GM23338 (cell line): ENCODE measurements around the gene LIME1. TPM values are rescaled to one million over a fixed set of nuclear protein-coding genes. Genes with fewer than 3 reads are reported as not detected.

ENCODE experiments used
- ATAC-seq: fragments of 200-7000 bp; cut with Tn5 transposase; 3 replicates; pipeline ENCODE4 v1.9.1; 2020
- DNase-seq: peaks from one replicate; pipeline ENCODE4 v3.0.0-alpha.2; 2015; ENCODE audit warnings: low spot score
- H2AFZ ChIP-seq: fragments of 200-600 bp; sonication (generic); 2 replicates; pipeline ENCODE4 v1.8.0; 2016; ENCODE audit warnings: antibody characterized with exemption, mild to moderate bottlenecking, moderate library complexity
- H3F3A ChIP-seq: fragments of 200-600 bp; sonication (generic); replicated peaks from 2 replicates; pipeline ENCODE4 v1.8.0; 2017; ENCODE audit warnings: antibody characterized with exemption, mixed run types, low read depth
- H3K27ac ChIP-seq: fragments of 200-600 bp; sonication (generic); 2 replicates; pipeline ENCODE4 v1.6.1; 2016; ENCODE audit warnings: low read depth
- H3K27me3 ChIP-seq: fragments of 200-600 bp; sonication (generic); 2 replicates; pipeline ENCODE4 v1.8.0; 2016; ENCODE audit warnings: mild to moderate bottlenecking, mixed run types, moderate library complexity; ENCODE audit not compliant: insufficient read depth
- H3K36me3 ChIP-seq: fragments of 200-600 bp; sonication (generic); 2 replicates; pipeline ENCODE4 v1.8.0; 2016; ENCODE audit warnings: mild to moderate bottlenecking; ENCODE audit not compliant: insufficient read depth
- H3K4me1 ChIP-seq: fragments of 200-600 bp; sonication (generic); 2 replicates; pipeline ENCODE4 v1.8.0; 2016; ENCODE audit warnings: mild to moderate bottlenecking, moderate library complexity; ENCODE audit not compliant: insufficient read depth
- H3K4me2 ChIP-seq: fragments of 200-600 bp; sonication (generic); 2 replicates; pipeline ENCODE4 v1.7.1; 2017; ENCODE audit warnings: mixed run types
- H3K4me3 ChIP-seq: fragments of 200-600 bp; sonication (generic); 2 replicates; pipeline ENCODE4 v1.6.1; 2016; ENCODE audit warnings: mixed run types
- H3K79me2 ChIP-seq: fragments of 200-600 bp; sonication (generic); replicated peaks from 2 replicates; pipeline ENCODE4 v1.8.0; 2017; ENCODE audit warnings: mild to moderate bottlenecking; ENCODE audit not compliant: insufficient read depth
- H3K9me2 ChIP-seq: fragments of 200-600 bp; sonication (generic); 2 replicates; pipeline ENCODE4 v1.8.0; 2017; ENCODE audit not compliant: insufficient read depth
- H4K20me1 ChIP-seq: fragments of 200-600 bp; sonication (generic); replicated peaks from 2 replicates; pipeline ENCODE4 v1.8.0; 2017; ENCODE audit warnings: mild to moderate bottlenecking; ENCODE audit not compliant: insufficient read depth
- H3K27ac Mint-ChIP-seq: 2 replicates; pipeline ENCODE4 v1.8.0; 2020; ENCODE audit warnings: inconsistent platforms, mild to moderate bottlenecking, moderate library complexity, mixed read lengths
- H3K27me3 Mint-ChIP-seq: 3 replicates; pipeline ENCODE4 v1.8.0; 2022; ENCODE audit warnings: low read depth, mild to moderate bottlenecking, moderate library complexity, mixed read lengths, inconsistent platforms; ENCODE audit not compliant: insufficient read depth, poor library complexity
- H3K36me3 Mint-ChIP-seq: 3 replicates; pipeline ENCODE4 v1.8.0; 2021; ENCODE audit warnings: low read depth, mild to moderate bottlenecking, inconsistent platforms, moderate library complexity, mixed read lengths
- H3K4me1 Mint-ChIP-seq: 3 replicates; pipeline ENCODE4 v1.8.0; 2020; ENCODE audit warnings: mild to moderate bottlenecking, inconsistent platforms, mixed read lengths
- H3K4me3 Mint-ChIP-seq: 3 replicates; pipeline ENCODE4 v1.8.0; 2021; ENCODE audit warnings: moderate library complexity, mild to moderate bottlenecking, inconsistent platforms, mixed read lengths
- H3K9me3 Mint-ChIP-seq: 3 replicates; pipeline ENCODE4 v1.8.0; 2020; ENCODE audit warnings: moderate library complexity, mild to moderate bottlenecking, inconsistent platforms, mixed read lengths
- CREB1 ChIP-seq: fragments of 250-450 bp; sonication (Bioruptor Pico); IDR thresholded peaks from 2 replicates; pipeline ENCODE4 v1.5.0; 2020; ENCODE audit warnings: low read depth, mild to moderate bottlenecking, moderate library complexity
- CTCF ChIP-seq, 2 experiments: fragments of 200-600 bp in 1 of 2; sonication (generic) in 1 of 2; conservative IDR thresholded peaks; 2 replicates each; pipeline versions ENCODE4 v1.5.1 to v1.6.1; 2016 to 2017; ENCODE audit warnings: antibody characterized with exemption in 2 of 2, low read depth in 2 of 2, mild to moderate bottlenecking in 2 of 2, moderate library complexity in 1 of 2
- ETS1 ChIP-seq: IDR thresholded peaks from 2 replicates; pipeline ENCODE4 v1.6.1; 2016; ENCODE audit warnings: antibody characterized with exemption
- EZH2 ChIP-seq: fragments of 200-600 bp; sonication (generic); IDR thresholded peaks from one replicate; pipeline ENCODE4 v1.8.0; 2017; ENCODE audit warnings: antibody characterized with exemption, mild to moderate bottlenecking, low read depth; ENCODE audit not compliant: unreplicated experiment
- EZH2phosphoT487 ChIP-seq: fragments of 200-600 bp; sonication (generic); IDR thresholded peaks from one replicate; pipeline ENCODE4 v1.8.1; 2018; ENCODE audit warnings: antibody characterized with exemption; ENCODE audit not compliant: unreplicated experiment
- JUNB ChIP-seq: IDR thresholded peaks from one replicate; pipeline ENCODE4 v1.6.1; 2016; ENCODE audit warnings: antibody characterized with exemption; ENCODE audit not compliant: unreplicated experiment
- NANOG ChIP-seq: IDR thresholded peaks from 2 replicates; pipeline ENCODE4 v1.6.1; 2016; ENCODE audit warnings: antibody characterized with exemption, borderline replicate concordance
- POLR2AphosphoS5 ChIP-seq: IDR thresholded peaks from 2 replicates; pipeline ENCODE4 v1.6.1; 2016; ENCODE audit warnings: antibody characterized with exemption, low read depth
- REST ChIP-seq: IDR thresholded peaks from one replicate; pipeline ENCODE4 v1.6.1; 2018; ENCODE audit warnings: antibody characterized with exemption; ENCODE audit not compliant: unreplicated experiment
- STAT1 ChIP-seq: IDR thresholded peaks from one replicate; pipeline ENCODE4 v1.6.1; 2016; ENCODE audit warnings: antibody characterized with exemption; ENCODE audit not compliant: unreplicated experiment
- ZNF114 ChIP-seq: fragments of 250-450 bp; sonication (Bioruptor Pico); IDR thresholded peaks from 2 replicates; pipeline ENCODE4 v1.5.0; 2020; ENCODE audit warnings: mild to moderate bottlenecking, moderate library complexity
- ZNF331 ChIP-seq: fragments of 250-450 bp; sonication (Bioruptor Pico); IDR thresholded peaks from 2 replicates; pipeline ENCODE4 v1.5.0; 2020; ENCODE audit warnings: low read depth, mild to moderate bottlenecking, moderate library complexity
- ZNF462 ChIP-seq: fragments of 250-450 bp; sonication (Bioruptor Pico); IDR thresholded peaks from 2 replicates; pipeline ENCODE4 v1.5.0; 2020; ENCODE audit warnings: mild to moderate bottlenecking, moderate library complexity
- polyA plus RNA-seq: library from polyadenylated mRNA; unstranded; fragments of >200 nt; fragmentation: Nextera tagmentation; extraction: Ambion mirVana; gene quantifications from 2 replicates; pipeline ENCODE4 v1.2.1, GENCODE V29; 2016
- total RNA-seq: library from RNA; depleted of rRNA; stranded (reverse); fragments of >200 nt; shearing (Covaris generic); gene quantifications from 2 replicates; pipeline ENCODE4 v1.2.3, GENCODE V29; 2014

Gene LIME1
- total and polyA plus RNA-seq, 2 experiments from 2014 or later, result 4.7 to 12.2 TPM

GRCh38 chr20:63698739-63699465 is 37.6 kb upstream of the LIME1 start:
- H3K4me3 ChIP-seq, result no peak overlapping the region
- H3K4me1 ChIP-seq, result no peaks in the 10 kb centered on the region
- no peaks in the 10 kb centered on the region for H3K27me3 ChIP-seq
- Mint-ChIP-seq H3K27me3 (peaks cover 17% of the 10 kb centered on the region), H3K9me3 (peaks cover 2% of the 10 kb centered on the region; the same call in 2 of the 3 replicates), H3K27ac (no peak overlapping the region), H3K36me3 (peaks cover 9% of the 10 kb centered on the region), H3K4me3 (no peak overlapping the region), H3K4me1 (peaks cover 3% of the 10 kb centered on the region; the same call in 2 of the 3 replicates)
- DNase-seq (no peak), ATAC-seq (no peak)
- no peaks in the 10 kb centered on the region for H3K79me2 ChIP-seq
- H2AFZ ChIP-seq, result no peak overlapping the region
- no peaks in the 10 kb centered on the region for H4K20me1 ChIP-seq
- TF ChIP-seq REST, result no peak
- no peak for TF ChIP-seq STAT1
- no peak for TF ChIP-seq POLR2AphosphoS5
- no peak for TF ChIP-seq ZNF462 (CRISPR knock-in tag)
- no peak for TF ChIP-seq ZNF331 (CRISPR knock-in tag)
- no peak for TF ChIP-seq CTCF (conservative IDR thresholded peaks at IDR 0.05; ENCODE audit: low read depth in 2 of 2)
- no peak for TF ChIP-seq NANOG
- no peak for TF ChIP-seq EZH2phosphoT487
- TF ChIP-seq EZH2, result no peak
- no peak for TF ChIP-seq ETS1
- no peak for TF ChIP-seq ZNF114
- TF ChIP-seq JUNB, result no peak
- no peak for TF ChIP-seq CREB1 (CRISPR knock-in tag)
- no peaks in the 10 kb centered on the region for H3K9me2 ChIP-seq
- no peak overlapping the region for H3K4me2 ChIP-seq
- H3K27ac ChIP-seq, result no peak overlapping the region
- H3K36me3 ChIP-seq, result no peaks in the 10 kb centered on the region
- H3F3A ChIP-seq, result peaks cover 4% of the 10 kb centered on the region; the same call in 1 of the 2 replicates
